Body of pancreas (tissue), 4 donors: ENCODE data around the gene ZNF189. TPM values are rescaled to one million over a fixed set of nuclear protein-coding genes. Genes with fewer than 3 reads are reported as not detected.

Experiments used
- ATAC-seq: fragments of 150-250 bp; one replicate; pipeline ENCODE4 v1.9.1; 2016
- DNase-seq, 4 donors: peaks; one replicate each; pipeline ENCODE4 v3.0.0-alpha.2; 2019
- H3K27ac ChIP-seq, 4 donors: fragments of 200-600 bp; sonication (generic); 1 replicate in 3 of 4; 2 replicates in 1 of 4; pipeline versions ENCODE4 v1.5.1 to v1.6.1; 2016 to 2019; ENCODE audit warnings: mild to moderate bottlenecking in 1 of 4, mixed read lengths in 1 of 4, moderate library complexity in 1 of 4
- H3K27me3 ChIP-seq, 2 donors: fragments of 200-600 bp; sonication (generic); one replicate each; pipeline ENCODE4 v1.6.0; 2016; ENCODE audit warnings: mild to moderate bottlenecking in 1 of 2
- H3K36me3 ChIP-seq, 2 donors: fragments of 200-600 bp; sonication (generic); replicated peaks in 1 of 2; 2 replicates each; pipeline ENCODE4 v1.5.1; 2016; ENCODE audit warnings: low read depth in 2 of 2; ENCODE audit not compliant: insufficient read depth in 1 of 2
- H3K4me1 ChIP-seq: fragments of 200-600 bp; sonication (generic); one replicate; pipeline ENCODE4 v1.6.0; 2016
- H3K4me3 ChIP-seq, 2 donors: fragments of 200-600 bp; sonication (generic); 1 replicate in 1 of 2; 2 replicates in 1 of 2; pipeline ENCODE4 v1.5.1; 2016 to 2019
- H3K9me3 ChIP-seq, 3 donors: fragments of 200-600 bp; sonication (generic); 1 replicate in 2 of 3; 2 replicates in 1 of 3; pipeline ENCODE4 v1.5.1; 2016
- CTCF ChIP-seq, 7 experiments: fragments of 450-650 bp in 4 of 7; fragments of 200-600 bp in 3 of 7; sonication (generic) in 3 of 7; IDR thresholded peaks; one replicate each; pipeline ENCODE4 v1.5.1; 2016 to 2019; ENCODE audit warnings: antibody characterized with exemption in 7 of 7
- POLR2A ChIP-seq, 3 donors: fragments of 450-650 bp; IDR thresholded peaks; one replicate each; pipeline ENCODE4 v1.6.1; 2016; ENCODE audit warnings: antibody characterized with exemption in 3 of 3, mild to moderate bottlenecking in 2 of 3
- WGBS, 2 donors: methylation state at CpG; one replicate each; pipeline ENCODE4 v1.1.5; 2017; 5-methylcytosine and 5-hydroxymethylcytosine counted together
- intact Hi-C: fragments of 100-400 bp; cut with DNase I; formaldehyde crosslinking; loops from one replicate; pipeline ENCODE4 v1.15.1; 2023
- total RNA-seq, 2 donors: library from RNA; depleted of rRNA; stranded (reverse); fragments of >200 nt; gene quantifications; one replicate each; pipeline ENCODE4 v1.1.0, GENCODE V29; 2016

ZNF189 gene
- total RNA-seq, 2 donors from 2014 or later = 25.1 to 25.2 TPM

- no peaks in the 10 kb centered on the region for H3K27me3 ChIP-seq
- H3K4me3 ChIP-seq = no peak overlapping the region
- H3K4me1 ChIP-seq = peaks cover 40% of the 10 kb centered on the region
- H3K27ac ChIP-seq = no peak overlapping the region
- intact Hi-C loops = no loop called here
- H3K9me3 ChIP-seq = peaks cover 0 to 40% (median 0%) of the 10 kb centered on the region in 3 donors
- DNase-seq (no peak), ATAC-seq (no peak)
- TF ChIP-seq CTCF (IDR thresholded peaks at IDR 0.05) (no peak), POLR2A (IDR thresholded peaks at IDR 0.05) (no peak)
- peaks cover 43 to 60% of the 10 kb centered on the region in 2 donors for H3K36me3 ChIP-seq
- WGBS, 2 donors = 90 to 91% methylated on average over 9 of the region's 9 CpGs
These were observed 5.0 kb downstream of the ZNF189 start for GRCh38 chr9:101403516-101404285.

- Histone ChIP-seq H3K27me3 (no peaks in the 10 kb centered on the region), H3K4me3 (no peak overlapping the region), H3K27ac (no peak overlapping the region), H3K9me3 (peaks cover 0 to 64% (median 0%) of the 10 kb centered on the region in 3 donors), H3K36me3 (peaks cover 40 to 42% of the 10 kb centered on the region in 2 donors), H3K4me1 (no peaks in the 10 kb centered on the region)
- ATAC-seq (no peak), DNase-seq (no peak)
- 92 to 98% methylated on average over 5 of the region's 5 CpGs for WGBS, 2 donors
- intact Hi-C loops = no loop called here
- TF ChIP-seq POLR2A (IDR thresholded peaks at IDR 0.05) (no peak), CTCF (IDR thresholded peaks at IDR 0.05) (no peak)
These were observed 9.9 kb downstream of the ZNF189 start for GRCh38 chr9:101408374-101409078.

GRCh38 chr9:101409079-101409477, 10.4 kb downstream of the ZNF189 start:
- no peak overlapping the region for H3K4me3 ChIP-seq
- 98 to 99% methylated on average over 4 of the region's 4 CpGs for WGBS, 2 donors

GRCh38 chr9:101414839-101415238, 16.2 kb downstream of the ZNF189 start:
- Histone ChIP-seq H3K27me3 (no peaks in the 10 kb centered on the region), H3K27ac (no peak overlapping the region), H3K36me3 (no peaks in the 10 kb centered on the region), H3K4me1 (peaks cover 28% of the 10 kb centered on the region), H3K9me3 (peaks cover 0 to 13% (median 0%) of the 10 kb centered on the region in 3 donors), H3K4me3 (no peak overlapping the region)
- no peak for TF ChIP-seq CTCF (IDR thresholded peaks at IDR 0.05)
- TF ChIP-seq POLR2A (IDR thresholded peaks at IDR 0.05) = no peak
- ATAC-seq (no peak), DNase-seq (no peak)
- intact Hi-C loops = no loop called here

More at GRCh38 chr9:101409079-101409477, 10.4 kb downstream of the ZNF189 start:
- Histone ChIP-seq H3K9me3 (peaks cover 0 to 59% (median 0%) of the 10 kb centered on the region in 3 donors), H3K27me3 (no peaks in the 10 kb centered on the region), H3K4me1 (no peaks in the 10 kb centered on the region), H3K36me3 (peaks cover 36 to 40% of the 10 kb centered on the region in 2 donors), H3K27ac (no peak overlapping the region)
- intact Hi-C loops = no loop called here
- TF ChIP-seq POLR2A (IDR thresholded peaks at IDR 0.05) (no peak), CTCF (IDR thresholded peaks at IDR 0.05) (no peak)
- no peak for DNase-seq
- no peak for ATAC-seq
